Measurements from ENCODE around the gene CHMP4A.
"Not testable (repeated sequence)": the region's sequence is repeated elsewhere in the genome, so short reads cannot be mapped to it uniquely, and the experiment has no call there.

The CHMP4A gene

GRCh38 chr14:24246765-24247212 lies 33.5 kb upstream of the CHMP4A start:
- no peak for DNase-seq (ENCODE audit: low read depth)

DNA sequence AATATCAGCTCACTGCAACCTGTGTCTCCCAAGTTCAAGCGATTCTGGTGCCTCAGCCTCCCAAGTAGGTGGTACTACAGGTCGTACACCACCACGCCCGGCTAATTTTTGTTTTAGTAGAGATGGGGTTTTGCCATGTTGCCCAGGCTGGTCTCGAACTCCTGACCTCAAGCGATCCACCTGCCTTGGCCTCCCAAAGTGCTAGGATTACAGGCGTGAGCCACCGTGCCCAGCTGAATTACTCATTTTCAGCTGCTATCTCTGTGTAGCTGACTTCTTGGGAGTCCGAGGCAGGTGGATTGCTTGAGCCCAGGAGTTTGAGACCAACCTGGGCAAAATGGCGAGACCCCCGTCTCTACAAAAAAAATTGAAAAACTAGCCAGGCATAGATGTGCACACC lies 32.1 kb upstream of the CHMP4A start:
- not testable (repeated sequence) for DNase-seq (ENCODE audit: low read depth)

- peak; percentile 24 for DNase-seq (ENCODE audit: low read depth)
Observed at GRCh38 chr14:24243336-24243836, 30.1 kb upstream of the CHMP4A start.

DNA sequence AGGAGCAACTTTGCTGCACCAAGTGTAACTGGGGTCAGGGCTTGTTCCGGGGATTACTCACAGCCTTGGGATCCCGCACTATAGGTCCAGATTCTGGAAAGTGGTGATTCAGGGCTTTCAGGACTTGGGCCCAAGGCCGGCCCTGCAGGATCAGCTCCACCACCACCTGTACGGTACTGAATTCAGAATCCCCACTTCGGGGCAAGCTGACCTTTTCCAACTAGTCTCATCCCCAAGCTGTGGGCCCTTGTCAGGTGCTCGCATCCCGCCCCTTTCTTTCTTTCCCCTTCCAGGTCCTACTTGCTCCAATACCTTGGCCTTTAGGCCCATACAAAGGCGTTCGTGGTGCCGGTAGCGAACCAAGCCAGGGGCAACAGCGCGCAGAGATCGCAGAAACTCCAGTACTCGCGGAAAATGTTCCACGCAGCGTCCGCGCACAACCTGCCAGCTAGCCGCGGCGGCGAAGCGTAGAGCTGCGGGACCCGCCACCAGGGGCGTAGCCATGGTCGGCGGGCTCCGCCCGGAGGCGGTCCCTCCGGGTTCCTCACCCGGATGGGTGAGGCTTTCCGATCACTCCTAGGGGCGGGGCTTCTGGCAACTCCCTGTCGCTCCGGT lies 28.6 kb upstream of the CHMP4A start:
- DNase-seq (ENCODE audit: low read depth) = peak; percentile 91

- no peak for DNase-seq (ENCODE audit: low read depth)
Observed at GRCh38 chr14:24240110-24240918, 27.0 kb upstream of the CHMP4A start.

- no peak for DNase-seq (ENCODE audit: low read depth)
Observed at GRCh38 chr14:24238527-24239037, 25.3 kb upstream of the CHMP4A start.

DNA sequence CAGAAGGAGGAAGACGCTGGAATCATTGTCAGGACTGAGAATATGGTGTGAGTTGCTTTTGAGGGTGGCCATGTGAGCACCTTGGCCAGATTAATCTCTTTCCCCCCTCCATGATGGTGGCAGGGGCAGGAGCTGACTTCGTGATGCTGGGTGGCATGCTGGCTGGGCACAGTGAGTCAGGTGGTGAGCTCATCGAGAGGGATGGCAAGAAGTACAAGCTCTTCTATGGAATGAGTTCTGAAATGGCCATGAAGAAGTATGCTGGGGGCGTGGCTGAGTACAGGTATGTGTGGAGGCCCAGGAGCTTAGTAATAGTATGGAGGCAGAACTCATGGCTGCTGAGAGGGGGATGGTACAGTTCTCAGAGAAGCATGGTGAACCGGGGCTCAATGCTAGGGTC lies 24.8 kb upstream of the CHMP4A start:
- DNase-seq (ENCODE audit: low read depth) = no peak

DNA sequence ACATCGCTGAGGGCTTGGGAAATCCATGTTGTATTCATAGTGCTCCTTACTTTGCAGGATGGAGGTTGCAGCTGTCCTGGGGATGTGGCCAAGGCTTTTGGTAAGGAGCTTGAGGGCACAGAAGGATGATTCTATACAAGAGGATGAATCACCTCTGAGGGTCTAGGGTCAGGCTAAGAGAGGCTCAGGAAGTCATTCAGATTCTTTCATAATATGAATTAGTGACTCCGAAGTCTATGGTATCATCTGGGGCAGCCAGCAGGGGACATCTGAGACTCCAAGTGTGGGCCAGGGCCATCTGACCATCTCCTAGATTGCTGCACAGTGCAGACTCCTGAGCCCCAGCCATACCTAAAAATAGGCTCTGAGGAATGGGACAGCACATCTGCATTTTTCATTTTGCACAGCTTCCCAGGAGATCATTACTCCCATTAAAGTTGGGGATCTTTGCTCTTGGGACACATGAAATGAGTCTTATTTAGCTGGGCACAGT lies 24.2 kb upstream of the CHMP4A start:
- DNase-seq (ENCODE audit: low read depth) = no peak

- no peak for DNase-seq (ENCODE audit: low read depth)
Observed at GRCh38 chr14:24236689-24237462, 23.6 kb upstream of the CHMP4A start.

- DNase-seq (ENCODE audit: low read depth) = no peak
Observed at GRCh38 chr14:24235804-24236688, 22.8 kb upstream of the CHMP4A start.

GRCh38 chr14:24234095-24235005 lies 21.1 kb upstream of the CHMP4A start:
- no peak for DNase-seq (ENCODE audit: low read depth)

- DNase-seq (ENCODE audit: low read depth) = no peak
Observed at GRCh38 chr14:24233538-24233866, 20.2 kb upstream of the CHMP4A start.

DNA sequence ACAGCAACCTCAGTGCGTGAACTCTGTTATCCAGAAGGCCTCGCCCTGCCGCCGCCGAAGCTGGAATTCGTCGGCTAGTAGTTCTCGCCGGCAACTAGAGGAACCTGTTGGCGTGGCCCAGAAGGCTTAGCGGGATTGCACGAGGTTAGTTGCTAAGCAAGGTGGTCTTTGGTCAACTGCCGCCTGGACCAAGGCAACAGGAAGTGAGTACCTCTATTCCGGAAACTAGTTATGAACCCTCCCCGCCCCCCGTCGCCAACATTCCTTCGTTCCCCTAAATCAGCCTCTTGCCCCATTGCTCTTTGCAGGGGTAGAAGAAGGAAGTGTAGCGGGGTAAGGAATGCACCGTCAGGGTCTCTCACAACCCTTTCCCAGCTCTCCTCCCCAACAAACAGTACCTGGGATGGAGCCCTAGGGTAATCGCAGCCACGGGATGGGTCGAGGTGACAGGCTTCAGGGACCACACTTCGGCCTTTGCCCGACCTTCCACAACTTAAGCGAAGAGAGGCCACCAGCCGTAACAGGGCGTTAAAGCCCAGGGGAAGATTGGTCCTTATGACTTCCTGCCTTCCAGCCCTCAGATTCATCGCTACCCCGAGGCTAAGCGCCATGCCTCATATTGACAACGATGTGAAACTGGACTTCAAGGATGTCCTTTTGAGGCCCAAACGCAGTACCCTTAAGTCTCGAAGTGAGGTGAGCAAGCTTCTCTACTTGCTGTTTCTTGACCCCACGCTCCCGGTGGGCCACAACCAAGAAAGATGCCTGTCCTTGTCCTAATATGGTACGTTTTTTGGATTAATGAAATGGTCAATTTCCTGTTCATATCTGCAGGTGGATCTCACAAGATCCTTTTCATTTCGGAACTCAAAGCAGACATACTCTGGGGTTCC lies 19.6 kb upstream of the CHMP4A start, which contains the start of gene GMPR2:
GMPR2 (plus strand) TSS at position 285 of the 893 bp plus-strand sequence; CDS start at position 610, 325 bp downstream.
- no peak for DNase-seq (ENCODE audit: low read depth)

GRCh38 chr14:24232121-24232644 lies 18.9 kb upstream of the CHMP4A start, which contains the start of gene NEDD8:
Gene NEDD8 (minus strand): TSS chr14:24232367. CDS start chr14:24232267, 100 bp downstream.
- DNase-seq (ENCODE audit: low read depth) = peak; percentile 94

DNA sequence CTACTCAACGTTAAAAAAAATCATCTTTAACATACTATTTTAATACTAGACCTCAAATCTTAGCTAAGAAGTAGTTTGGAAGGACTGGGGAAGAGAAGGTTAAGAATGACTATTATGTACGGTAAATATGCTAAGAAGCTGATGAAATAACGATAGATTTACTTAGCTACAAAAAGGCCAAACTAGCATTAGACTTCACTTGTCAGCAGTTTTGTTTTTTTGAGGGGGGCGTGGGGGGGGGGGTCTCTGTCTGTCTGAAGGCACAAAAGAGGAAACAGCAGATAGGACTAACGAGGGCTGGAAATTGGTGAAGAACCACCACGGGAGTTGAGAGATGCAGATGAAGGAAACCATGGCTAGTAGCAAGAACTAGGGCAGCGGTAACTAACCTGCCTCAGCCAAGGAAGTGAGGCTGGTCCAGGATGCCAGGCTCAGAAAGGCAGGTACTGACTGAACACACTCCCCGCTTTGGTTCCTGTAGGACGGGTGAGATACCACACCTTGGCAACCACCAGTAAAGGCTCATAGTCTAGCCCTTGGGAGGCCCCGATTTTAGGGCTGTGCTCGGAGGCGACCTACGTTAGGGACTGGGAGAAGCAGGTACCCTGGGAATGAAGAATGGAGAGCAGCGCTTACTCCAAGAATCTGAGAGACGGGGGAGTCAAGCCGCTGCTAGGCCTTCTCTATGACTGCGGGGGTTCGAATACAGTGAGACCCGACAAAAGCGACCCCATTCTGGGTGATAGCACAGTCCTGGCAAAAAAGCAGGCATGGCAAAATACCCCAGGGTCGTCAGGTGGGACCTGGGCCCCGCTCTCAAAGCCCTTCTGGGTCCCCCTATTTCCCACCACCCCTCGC lies 18.2 kb upstream of the CHMP4A start:
- DNase-seq (ENCODE audit: low read depth) = no peak

GRCh38 chr14:24228902-24229301 lies 15.6 kb upstream of the CHMP4A start:
- no peak for DNase-seq (ENCODE audit: low read depth)

GRCh38 chr14:24226473-24226872 lies 13.2 kb upstream of the CHMP4A start:
- no peak for DNase-seq (ENCODE audit: low read depth)

GRCh38 chr14:24224618-24225071 lies 11.4 kb upstream of the CHMP4A start:
- DNase-seq (ENCODE audit: low read depth) = peak; percentile 76
